ENCODE measurements around the gene SERPINB3. TPM values are rescaled to one million over a fixed set of nuclear protein-coding genes. Genes with fewer than 3 reads are reported as not detected.

SERPINB3 gene
- total RNA-seq, 2 experiments from 2014 or later: not detected

- H3K79me2 ChIP-seq (ENCODE audit: insufficient read depth, low read depth, low read length): no peaks in the 10 kb centered on the region
- no peak overlapping the region for H3K4me2 ChIP-seq (ENCODE audit: low read length)
- no peaks in the 10 kb centered on the region for H3K9me3 ChIP-seq (ENCODE audit: low read length)
- H2AFZ ChIP-seq (ENCODE audit: low read length): no peak overlapping the region
- no peaks in the 10 kb centered on the region for H3K36me3 ChIP-seq (ENCODE audit: insufficient read depth, low read length)
- no TSS peak for BruUV-seq (replicated peaks)
- H3K4me1 ChIP-seq (ENCODE audit: insufficient read depth, low read length, poor library complexity, severe bottlenecking): no peaks in the 10 kb centered on the region
- no peak for DNase-seq (ENCODE audit: low spot score)
- no peak overlapping the region for H3K4me3 ChIP-seq (ENCODE audit: low read depth, low read length, poor library complexity, severe bottlenecking)
- no peaks in the 10 kb centered on the region for H4K20me1 ChIP-seq (ENCODE audit: insufficient read depth, low read length)
- TF ChIP-seq EZH2phosphoT487 (IDR thresholded peaks at IDR 0.05; ENCODE audit: borderline replicate concordance, low read depth, low read length) (no peak), CTCF (conservative IDR thresholded peaks at IDR 0.05; ENCODE audit: low read length) (no peak)
- intact Hi-C loops (cut with micrococcal nuclease; ENCODE audit: unreplicated experiment): no loop called here
- no peak overlapping the region for H3K27ac ChIP-seq (ENCODE audit: low read depth, low read length, poor library complexity, severe bottlenecking)
- H3K9me2 ChIP-seq (ENCODE audit: insufficient read depth, low read length): no peaks in the 10 kb centered on the region
- ChIA-PET CTCF (ENCODE audit: unreplicated experiment) (no interaction called here), POLR2A (no interaction called here)
These were observed 25.2 kb upstream of the SERPINB3 start for GRCh38 chr18:63686871-63687270.

GRCh38 chr18:63684718-63685117 is 23.0 kb upstream of the SERPINB3 start:
- BruUV-seq (replicated peaks): no TSS peak
- no peak for TF ChIP-seq EZH2phosphoT487 (IDR thresholded peaks at IDR 0.05; ENCODE audit: borderline replicate concordance, low read depth, low read length)
- TF ChIP-seq CTCF (conservative IDR thresholded peaks at IDR 0.05; ENCODE audit: low read length): no peak
- Histone ChIP-seq H3K9me2 (ENCODE audit: insufficient read depth, low read length) (no peaks in the 10 kb centered on the region), H4K20me1 (ENCODE audit: insufficient read depth, low read length) (no peaks in the 10 kb centered on the region), H2AFZ (ENCODE audit: low read length) (no peak overlapping the region), H3K36me3 (ENCODE audit: insufficient read depth, low read length) (no peaks in the 10 kb centered on the region), H3K27ac (ENCODE audit: low read depth, low read length, poor library complexity, severe bottlenecking) (no peak overlapping the region), H3K4me2 (ENCODE audit: low read length) (no peak overlapping the region), H3K4me1 (ENCODE audit: insufficient read depth, low read length, poor library complexity, severe bottlenecking) (no peaks in the 10 kb centered on the region), H3K4me3 (ENCODE audit: low read depth, low read length, poor library complexity, severe bottlenecking) (no peak overlapping the region), H3K9me3 (ENCODE audit: low read length) (no peaks in the 10 kb centered on the region), H3K79me2 (ENCODE audit: insufficient read depth, low read depth, low read length) (no peaks in the 10 kb centered on the region)
- CTCF ChIA-PET (ENCODE audit: unreplicated experiment): no interaction called here
- intact Hi-C loops (cut with micrococcal nuclease; ENCODE audit: unreplicated experiment): no loop called here
- no peak for DNase-seq (ENCODE audit: low spot score)
- POLR2A ChIA-PET: no interaction called here

DNA sequence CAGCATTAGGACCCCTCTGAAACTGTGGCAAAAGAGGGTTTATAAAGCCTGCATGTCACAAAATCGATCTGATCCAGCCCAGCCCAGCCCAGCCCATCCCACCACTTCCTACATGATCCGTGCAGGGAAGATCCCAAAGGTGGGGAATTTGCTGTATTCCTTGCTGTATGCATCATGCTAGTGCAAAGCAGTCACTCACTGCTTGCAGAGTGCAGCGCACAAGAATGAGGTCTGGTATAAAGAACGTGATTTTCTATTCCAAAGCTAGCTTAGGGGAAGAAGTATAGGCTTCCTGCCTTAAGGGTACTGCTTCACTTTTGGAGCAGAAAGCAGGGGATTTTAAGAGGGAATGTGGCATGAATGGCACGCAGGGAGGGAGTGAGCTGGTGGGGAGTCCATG is 22.2 kb upstream of the SERPINB3 start:
- no peak for DNase-seq (ENCODE audit: low spot score)
- Histone ChIP-seq H3K27ac (ENCODE audit: low read depth, low read length, poor library complexity, severe bottlenecking) (no peak overlapping the region), H3K9me2 (ENCODE audit: insufficient read depth, low read length) (no peaks in the 10 kb centered on the region), H3K4me3 (ENCODE audit: low read depth, low read length, poor library complexity, severe bottlenecking) (no peak overlapping the region), H3K36me3 (ENCODE audit: insufficient read depth, low read length) (no peaks in the 10 kb centered on the region), H2AFZ (ENCODE audit: low read length) (no peak overlapping the region), H3K9me3 (ENCODE audit: low read length) (no peaks in the 10 kb centered on the region), H3K79me2 (ENCODE audit: insufficient read depth, low read depth, low read length) (no peaks in the 10 kb centered on the region), H4K20me1 (ENCODE audit: insufficient read depth, low read length) (no peaks in the 10 kb centered on the region), H3K4me2 (ENCODE audit: low read length) (no peak overlapping the region), H3K4me1 (ENCODE audit: insufficient read depth, low read length, poor library complexity, severe bottlenecking) (no peaks in the 10 kb centered on the region)
- no TSS peak for BruUV-seq (replicated peaks)
- intact Hi-C loops (cut with micrococcal nuclease; ENCODE audit: unreplicated experiment): no loop called here
- ChIA-PET CTCF (ENCODE audit: unreplicated experiment) (no interaction called here), POLR2A (no interaction called here)
- no peak for TF ChIP-seq EZH2phosphoT487 (IDR thresholded peaks at IDR 0.05; ENCODE audit: borderline replicate concordance, low read depth, low read length)

Measured in OCI-LY7 (cell line).